Hepatocyte (in vitro differentiated cells): ENCODE measurements around the gene NXN. TPM values are rescaled to one million over a fixed set of nuclear protein-coding genes. Genes with fewer than 3 reads are reported as not detected.

Source experiments
- DNase-seq: peaks from one replicate; pipeline ENCODE4 v3.0.0-alpha.2; 2016; ENCODE audit warnings: low spot score
- H2AFZ ChIP-seq: fragments of 200-600 bp; sonication (generic); 2 replicates; pipeline ENCODE4 v1.6.0; 2016; ENCODE audit warnings: antibody characterized with exemption, mild to moderate bottlenecking
- H3K27ac ChIP-seq: fragments of 200-600 bp; sonication (generic); 2 replicates; pipeline ENCODE4 v1.5.1; 2016; ENCODE audit warnings: mild to moderate bottlenecking
- H3K27me3 ChIP-seq: fragments of 200-600 bp; sonication (generic); 2 replicates; pipeline ENCODE4 v1.6.1; 2016
- H3K36me3 ChIP-seq: fragments of 200-600 bp; sonication (generic); replicated peaks from 2 replicates; pipeline ENCODE4 v1.5.1; 2016; ENCODE audit warnings: low read depth; ENCODE audit not compliant: insufficient read depth
- H3K4me1 ChIP-seq: fragments of 200-600 bp; sonication (generic); 2 replicates; pipeline ENCODE4 v1.5.1; 2016; ENCODE audit warnings: mild to moderate bottlenecking, moderate library complexity; ENCODE audit not compliant: insufficient read depth
- H3K4me2 ChIP-seq: fragments of 200-600 bp; sonication (generic); 2 replicates; pipeline ENCODE4 v1.6.0; 2016
- H3K4me3 ChIP-seq: fragments of 200-600 bp; sonication (generic); 2 replicates; pipeline ENCODE4 v1.5.1; 2016; ENCODE audit warnings: mild to moderate bottlenecking
- H3K79me2 ChIP-seq: fragments of 200-600 bp; sonication (generic); 2 replicates; pipeline ENCODE4 v1.6.0; 2017; ENCODE audit warnings: mild to moderate bottlenecking
- H3K9me2 ChIP-seq: fragments of 200-600 bp; sonication (generic); replicated peaks from 2 replicates; pipeline ENCODE4 v1.6.0; 2017; ENCODE audit warnings: mild to moderate bottlenecking; ENCODE audit not compliant: insufficient read depth
- H3K9me3 ChIP-seq: fragments of 200-600 bp; sonication (generic); 2 replicates; pipeline ENCODE4 v1.5.1; 2016; ENCODE audit warnings: low read depth, mild to moderate bottlenecking
- H4K20me1 ChIP-seq: fragments of 200-600 bp; sonication (generic); 2 replicates; pipeline ENCODE4 v1.6.0; 2016; ENCODE audit warnings: mild to moderate bottlenecking; ENCODE audit not compliant: insufficient read depth, poor library complexity, severe bottlenecking
- CTCF ChIP-seq: fragments of 200-600 bp; sonication (generic); IDR thresholded peaks from 2 replicates; pipeline ENCODE4 v1.5.1; 2016; ENCODE audit warnings: antibody characterized with exemption, mild to moderate bottlenecking; ENCODE audit not compliant: poor library complexity
- EZH2 ChIP-seq: fragments of 200-600 bp; sonication (generic); IDR thresholded peaks from 2 replicates; pipeline ENCODE4 v1.6.1; 2016; ENCODE audit warnings: antibody characterized with exemption, mild to moderate bottlenecking, borderline replicate concordance
- EZH2phosphoT487 ChIP-seq: fragments of 200-600 bp; sonication (generic); IDR thresholded peaks from one replicate; pipeline ENCODE4 v1.6.1; 2018; ENCODE audit warnings: antibody characterized with exemption, mild to moderate bottlenecking, low read depth, moderate library complexity; ENCODE audit not compliant: unreplicated experiment, severe bottlenecking
- WGBS: methylation state at CpG from one replicate; pipeline ENCODE4 v1.1.6; 2016; ENCODE audit warnings: low lambda C conversion rate; ENCODE audit errors: missing lambda C conversion rate; 5-methylcytosine and 5-hydroxymethylcytosine counted together
- polyA plus RNA-seq: library from polyadenylated mRNA; unstranded; fragments of >200 nt; fragmentation: Nextera tagmentation; extraction: Ambion mirVana; gene quantifications from 2 replicates; pipeline ENCODE4 v1.2.1, GENCODE V29; 2016
- total RNA-seq: library from RNA; depleted of rRNA; stranded (reverse); fragments of >200 nt; gene quantifications from 2 replicates; pipeline ENCODE4 v1.2.3, GENCODE V29; 2014

Gene NXN
- total and polyA plus RNA-seq, 2 experiments from 2014 or later: 55.0 to 74.1 TPM

GRCh38 chr17:823501-823902 is 156.1 kb downstream of the NXN start:
- Histone ChIP-seq H3K79me2 (peaks cover 7% of the 10 kb centered on the region), H3K36me3 (no peaks in the 10 kb centered on the region), H3K4me3 (no peak overlapping the region), H3K9me3 (no peaks in the 10 kb centered on the region), H3K4me1 (no peaks in the 10 kb centered on the region), H3K4me2 (no peak overlapping the region), H3K27ac (no peak overlapping the region), H3K27me3 (no peaks in the 10 kb centered on the region), H2AFZ (no peak overlapping the region), H3K9me2 (no peaks in the 10 kb centered on the region), H4K20me1 (no peaks in the 10 kb centered on the region)
- no peak for DNase-seq
- 98% methylated on average over 9 of the region's 9 CpGs for WGBS
- TF ChIP-seq CTCF: no peak
- no peak for TF ChIP-seq EZH2phosphoT487
- no peak for TF ChIP-seq EZH2

- 98% methylated on average over 19 of the region's 19 CpGs for WGBS
Observed at GRCh38 chr17:819251-819650, 160.3 kb downstream of the NXN start.

DNA sequence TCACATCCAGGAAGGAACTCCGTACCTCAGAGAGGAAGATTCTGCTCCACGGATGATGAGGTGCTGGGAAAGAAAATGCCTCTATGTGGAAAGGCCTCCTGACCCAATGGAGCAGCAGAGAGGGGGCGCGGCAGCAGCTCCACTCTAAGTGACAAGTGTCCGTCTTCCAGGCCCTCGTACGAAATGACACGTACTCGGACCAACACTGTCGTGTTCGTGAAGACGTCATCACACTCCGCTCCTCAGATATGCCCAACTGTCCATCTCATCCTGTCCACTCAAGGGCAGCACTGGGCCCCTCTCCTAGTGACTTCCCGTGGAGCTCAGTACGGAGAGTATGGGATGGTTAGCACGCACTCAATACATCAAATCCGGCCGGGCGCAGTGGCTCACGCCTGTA is 165.2 kb downstream of the NXN start:
- H3K27me3 ChIP-seq: no peaks in the 10 kb centered on the region
- no peak for DNase-seq
- no peak overlapping the region for H3K4me3 ChIP-seq
- no peaks in the 10 kb centered on the region for H3K9me3 ChIP-seq
- H3K9me2 ChIP-seq: no peaks in the 10 kb centered on the region
- H4K20me1 ChIP-seq: no peaks in the 10 kb centered on the region
- no peak overlapping the region for H2AFZ ChIP-seq
- peak overlapping the region; percentile 12 for H3K27ac ChIP-seq
- H3K36me3 ChIP-seq: no peaks in the 10 kb centered on the region
- H3K4me1 ChIP-seq: no peaks in the 10 kb centered on the region
- no peak for TF ChIP-seq EZH2
- TF ChIP-seq EZH2phosphoT487: no peak
- H3K79me2 ChIP-seq: no peaks in the 10 kb centered on the region
- H3K4me2 ChIP-seq: no peak overlapping the region
- 97% methylated on average over 20 of the region's 20 CpGs for WGBS

More at GRCh38 chr17:819251-819650, 160.3 kb downstream of the NXN start:
- Histone ChIP-seq H3K4me1 (no peaks in the 10 kb centered on the region), H3K9me3 (no peaks in the 10 kb centered on the region), H3K27ac (no peak overlapping the region), H3K9me2 (no peaks in the 10 kb centered on the region), H4K20me1 (no peaks in the 10 kb centered on the region), H2AFZ (no peak overlapping the region), H3K27me3 (no peaks in the 10 kb centered on the region), H3K79me2 (no peaks in the 10 kb centered on the region), H3K4me2 (no peak overlapping the region), H3K36me3 (no peaks in the 10 kb centered on the region), H3K4me3 (no peak overlapping the region)
- no peak for TF ChIP-seq CTCF
- TF ChIP-seq EZH2: no peak
- no peak for TF ChIP-seq EZH2phosphoT487
- no peak for DNase-seq

DNA sequence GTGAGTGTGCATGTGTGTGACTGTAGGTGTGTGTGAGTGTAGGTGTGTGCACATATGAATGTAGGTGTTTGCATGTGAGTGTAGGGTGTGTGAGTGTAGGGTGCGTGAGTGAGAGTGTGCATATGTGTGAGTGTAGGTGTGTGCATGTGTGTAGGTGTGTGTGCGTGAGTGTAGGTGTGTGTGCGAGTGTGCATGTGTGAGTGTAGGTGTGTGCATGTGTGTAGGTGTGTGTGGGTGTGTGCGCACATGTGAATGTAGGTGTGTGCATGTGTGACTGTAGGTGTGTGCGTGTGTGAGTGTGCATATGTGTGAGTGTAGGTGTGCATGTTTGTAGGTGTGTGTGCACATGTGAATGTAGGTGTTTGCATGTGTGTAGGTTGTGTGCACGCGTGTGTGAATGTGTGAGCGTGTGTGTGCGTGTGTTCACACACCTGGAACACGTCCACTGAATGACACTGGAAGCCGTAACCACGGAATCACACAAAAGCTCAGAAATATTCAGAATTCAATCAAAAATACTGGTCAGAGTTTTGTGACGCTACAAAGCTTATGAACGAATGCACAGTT is 166.9 kb downstream of the NXN start:
- 96% methylated on average over 14 of the region's 14 CpGs for WGBS
- Histone ChIP-seq H3K4me2 (no peak overlapping the region), H2AFZ (no peak overlapping the region), H3K9me3 (no peaks in the 10 kb centered on the region), H3K4me3 (no peak overlapping the region), H3K79me2 (peaks cover 5% of the 10 kb centered on the region), H3K36me3 (no peaks in the 10 kb centered on the region), H4K20me1 (no peaks in the 10 kb centered on the region), H3K4me1 (no peaks in the 10 kb centered on the region), H3K9me2 (no peaks in the 10 kb centered on the region), H3K27ac (no peak overlapping the region), H3K27me3 (no peaks in the 10 kb centered on the region)
- DNase-seq: no peak
- no peak for TF ChIP-seq EZH2phosphoT487
- no peak for TF ChIP-seq CTCF
- TF ChIP-seq EZH2: no peak
